GM12878 (cell line): ENCODE data around the gene ATP6V0D1. TPM values are rescaled to one million over a fixed set of nuclear protein-coding genes. Genes with fewer than 3 reads are reported as not detected.

Experiments used
- ATAC-seq: fragments of 200-7000 bp; cut with Tn5 transposase; 3 replicates; pipeline ENCODE4 v1.9.1; 2020; ENCODE audit warnings: mild to moderate bottlenecking, moderate library complexity
- BruUV-seq: library from RNA; stranded (reverse); fragments of 400-500 nt; replicated peaks from 2 replicates; lab custom pipeline; 2021; lab: Mats Ljungman, UMichigan
- CTCF ChIA-PET: fragments of 300-600 bp; sonication (Branson Sonifier 250); formaldehyde crosslinking; extraction: SDS; loops from one replicate; lab custom pipeline; 2021; ENCODE audit warnings: inconsistent platforms; lab: Yijun Ruan, JAX
- POLR2A ChIA-PET: fragments of 350-600 bp; formaldehyde crosslinking; extraction: SDS; loops from one replicate; lab custom pipeline; 2021; ENCODE audit warnings: inconsistent platforms; lab: Charles Lee
- RAD21 ChIA-PET: fragments of 300-600 bp; sonication (Branson Sonifier 250); formaldehyde crosslinking; loops from one replicate; lab custom pipeline; 2023; ENCODE audit warnings: antibody characterized with exemption; ENCODE audit not compliant: unreplicated experiment; lab: Charles Lee
- SMC1A ChIA-PET: fragments of 300-600 bp; sonication (Branson Sonifier 250); formaldehyde crosslinking; loops from one replicate; lab custom pipeline; 2023; ENCODE audit not compliant: unreplicated experiment, uncharacterized antibody; lab: Charles Lee
- DNase-seq: peaks from one replicate; pipeline ENCODE4 v3.0.0-alpha.2; 2011; ENCODE audit warnings: low read depth, low spot score
- FAIRE-seq: peaks from 3 replicates; lab custom pipeline; 2011; peaks lifted over from hg19 to GRCh38; lab: Jason Lieb, UNC
- H2AFZ ChIP-seq: 2 replicates; pipeline ENCODE4 v1.6.0; 2011; ENCODE audit warnings: low read depth, low read length, control low read depth; ENCODE audit not compliant: control insufficient read depth
- H3K27ac ChIP-seq: 2 replicates; pipeline ENCODE4 v1.5.1; 2011; ENCODE audit warnings: control low read depth; ENCODE audit not compliant: control insufficient read depth, insufficient read depth
- H3K27me3 ChIP-seq, 2 experiments: replicated peaks in 1 of 2; 2 replicates each; pipeline versions ENCODE4 v1.6.0 to v1.6.1; 2011; ENCODE audit warnings: low read length in 1 of 2; ENCODE audit not compliant: control insufficient read depth in 2 of 2, insufficient read depth in 2 of 2
- H3K36me3 ChIP-seq, 2 experiments: 2 replicates each; pipeline ENCODE4 v1.5.1; 2011; ENCODE audit warnings: low read length in 1 of 2; ENCODE audit not compliant: control insufficient read depth in 2 of 2, insufficient read depth in 2 of 2
- H3K4me1 ChIP-seq: 2 replicates; pipeline ENCODE4 v1.6.1; 2011; ENCODE audit warnings: mild to moderate bottlenecking, low read length, moderate library complexity, mixed read lengths; ENCODE audit not compliant: control insufficient read depth, insufficient read depth
- H3K4me2 ChIP-seq: 2 replicates; pipeline ENCODE4 v1.6.0; 2011; ENCODE audit warnings: control low read depth; ENCODE audit not compliant: control insufficient read depth, insufficient read depth
- H3K4me3 ChIP-seq: fragments of 200-600 bp; sonication (generic); 2 replicates; pipeline ENCODE4 v1.5.1; 2016
- H3K79me2 ChIP-seq: 2 replicates; pipeline ENCODE4 v1.6.0; 2011; ENCODE audit warnings: low read length; ENCODE audit not compliant: control insufficient read depth, insufficient read depth
- H3K9ac ChIP-seq: 2 replicates; pipeline ENCODE4 v1.8.0; 2011; ENCODE audit warnings: low read length, control low read depth, mixed read lengths; ENCODE audit not compliant: control insufficient read depth, insufficient read depth
- H3K9me3 ChIP-seq: replicated peaks from 3 replicates; pipeline ENCODE4 v1.5.1; 2011; ENCODE audit warnings: mild to moderate bottlenecking, low read length; ENCODE audit not compliant: control insufficient read depth, insufficient read depth
- H4K20me1 ChIP-seq: 2 replicates; pipeline ENCODE4 v1.6.0; 2011; ENCODE audit not compliant: control insufficient read depth, insufficient read depth
- BCL11A ChIP-seq: IDR thresholded peaks from 2 replicates; pipeline ENCODE4 v1.6.1; 2011; ENCODE audit warnings: low read depth, low read length
- FOXM1 ChIP-seq: IDR thresholded peaks from 2 replicates; pipeline ENCODE4 v1.6.1; 2012; ENCODE audit warnings: low read depth, mild to moderate bottlenecking, inconsistent platforms, low read length, moderate library complexity
- NR2C1 ChIP-seq: fragments of 450-650 bp; IDR thresholded peaks from 2 replicates; pipeline ENCODE4 v1.6.1; 2017; ENCODE audit warnings: antibody characterized with exemption, mild to moderate bottlenecking, moderate library complexity
- NR2C2 ChIP-seq: IDR thresholded peaks from 2 replicates; pipeline ENCODE4 v1.6.1; 2011; ENCODE audit warnings: borderline replicate concordance, low read depth; ENCODE audit not compliant: control insufficient read depth, insufficient read length
- NR2F1 ChIP-seq: fragments of 450-650 bp; conservative IDR thresholded peaks from 2 replicates; pipeline ENCODE4 v1.6.1; 2017; ENCODE audit warnings: mild to moderate bottlenecking
- POLR2A ChIP-seq: IDR thresholded peaks from 2 replicates; pipeline ENCODE4 v1.6.1; 2011; ENCODE audit warnings: low read depth, mild to moderate bottlenecking, low read length
- USF2 ChIP-seq: IDR thresholded peaks from 2 replicates; pipeline ENCODE4 v1.6.1; 2011; ENCODE audit warnings: low read depth, low read length, improper control_type of control experiment, borderline replicate concordance
- WGBS: methylation state at CpG from one replicate; pipeline ENCODE4 v1.1.6; 2016; ENCODE audit warnings: low lambda C conversion rate; ENCODE audit not compliant: insufficient replicate concordance, insufficient coverage; ENCODE audit errors: missing lambda C conversion rate; 5-methylcytosine and 5-hydroxymethylcytosine counted together
- in situ Hi-C: fragments of 300-500 bp; cut with MboI; formaldehyde crosslinking; loops from 9 replicates; pipeline ENCODE4 v1.14.3; 2018; ENCODE audit warnings: mixed read lengths
- intact Hi-C: fragments of 100-400 bp; cut with micrococcal nuclease; formaldehyde crosslinking; loops from one replicate; pipeline ENCODE4 v1.14.2; 2022; ENCODE audit not compliant: unreplicated experiment
- polyA plus RNA-seq, 11 experiments: library from polyadenylated mRNA; depleted of rRNA in 4 of 11; unstranded in 6 of 11; stranded (reverse) in 5 of 11; fragments of >200 nt; fragmentation: Nextera tagmentation in 4 of 11; fragmentation: Illumina TruSeq in 1 of 11; extraction: Ambion mirVana in 4 of 11; extraction: Trizol in 1 of 11; gene quantifications; 1 replicate in 1 of 11; 2 replicates in 10 of 11; pipeline versions ENCODE4 v1.2.1 to v1.2.3, GENCODE V29; 2011 to 2016; ENCODE audit warnings: inconsistent platforms in 2 of 11, missing spikeins in 2 of 11, low read depth in 1 of 11
- total RNA-seq, 4 experiments: library from RNA; depleted of rRNA in 3 of 4; stranded (reverse); fragments of >200 nt in 3 of 4; fragmentation: Illumina TruSeq in 1 of 4; extraction: Trizol in 1 of 4; gene quantifications; 2 replicates each; pipeline versions ENCODE4 v1.2.1 to v1.2.3, GENCODE V29; 2013 to 2021

The ATP6V0D1 gene
- total and polyA plus RNA-seq, 10 of the 15 experiments (the other 5 are each of a cell fraction or from before 2014, with no cell fraction given): 28.1 to 141 (median 70.3) TPM

DNA sequence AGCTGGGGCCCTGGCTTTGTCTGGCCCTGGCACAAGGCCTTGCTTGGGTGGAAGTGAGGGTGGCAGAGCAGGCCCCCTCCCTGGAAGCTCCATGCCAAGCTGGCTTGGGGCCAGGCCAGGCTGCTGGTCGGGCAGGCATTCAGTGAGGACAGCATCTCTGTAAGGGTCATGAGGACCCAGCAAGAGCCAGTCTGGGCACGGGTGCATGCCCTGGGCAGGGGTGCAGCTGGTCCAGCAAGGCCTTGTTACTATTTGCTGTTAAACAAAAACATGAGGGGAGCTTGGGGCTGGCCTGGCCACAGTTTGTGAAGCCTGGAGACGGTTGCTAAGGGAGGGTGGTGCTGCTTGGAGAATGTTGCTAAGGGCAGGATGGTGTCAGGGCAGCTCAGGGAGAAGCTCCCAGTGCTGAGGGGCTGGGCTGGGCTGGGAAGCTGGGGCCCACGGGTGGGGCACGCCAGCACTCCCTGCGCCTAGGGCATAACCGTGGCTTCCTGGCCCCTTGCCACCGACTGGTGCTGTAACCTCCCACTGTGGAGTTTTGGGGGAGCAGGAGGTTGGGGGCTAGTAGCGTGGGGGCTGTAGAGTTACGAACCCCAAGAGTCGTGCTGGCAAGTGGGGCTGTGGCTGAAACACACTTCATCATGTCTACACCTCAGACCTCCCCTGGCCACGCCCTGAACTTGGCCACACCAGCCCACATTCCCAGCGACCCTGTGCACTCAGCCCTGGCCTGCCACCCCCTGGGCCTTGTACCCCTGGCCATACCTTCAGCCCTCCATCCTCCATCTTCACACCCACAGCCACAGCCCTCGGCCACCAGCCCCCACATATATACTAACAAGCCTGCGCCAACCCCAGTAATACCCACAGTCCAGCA is 89.3 kb downstream of the ATP6V0D1 start:
- 50% methylated on average over 15 of the region's 15 CpGs for WGBS
- FAIRE-seq (no peak), ATAC-seq (peak; percentile 18), DNase-seq (no peak)
- no peak for TF ChIP-seq FOXM1
- TF ChIP-seq BCL11A: no peak
- TF ChIP-seq NR2C1: no peak
- TF ChIP-seq NR2F1: no peak
- no peak for TF ChIP-seq POLR2A
- TF ChIP-seq NR2C2: no peak
- no peak for TF ChIP-seq USF2
- Histone ChIP-seq H3K9me3 (no peaks in the 10 kb centered on the region), H4K20me1 (no peaks in the 10 kb centered on the region), H3K4me2 (no peak overlapping the region), H3K27ac (no peak overlapping the region), H3K27me3 (peaks cover 6 to 17% of the 10 kb centered on the region in 2 experiments), H3K4me3 (no peak overlapping the region), H3K36me3 (no peaks in the 10 kb centered on the region), H3K9ac (no peak overlapping the region), H3K4me1 (no peaks in the 10 kb centered on the region), H2AFZ (no peak overlapping the region), H3K79me2 (no peaks in the 10 kb centered on the region)
- ChIA-PET SMC1A (no interaction called here), POLR2A (no interaction called here), CTCF (interaction anchor here (0.5 kb wide), 1 partner anchor 21 kb away, joined by 4 read pairs; no protein-coding TSS in a partner anchor), RAD21 (no interaction called here)
- in situ Hi-C loops (no loop called here), intact Hi-C loops (no loop called here)
- no TSS peak for BruUV-seq
